KMS-11 (cell line): ENCODE measurements around the gene UNKL.

Source experiments
- H2AFZ ChIP-seq: fragments of 200-600 bp; sonication (generic); 2 replicates; pipeline ENCODE4 v1.6.1; 2016; ENCODE audit warnings: antibody characterized with exemption, mixed run types, low read depth
- H3K27ac ChIP-seq: fragments of 200-600 bp; sonication (generic); 2 replicates; pipeline ENCODE4 v1.6.1; 2016; ENCODE audit warnings: mild to moderate bottlenecking, mixed run types
- H3K27me3 ChIP-seq: fragments of 200-600 bp; sonication (generic); 2 replicates; pipeline ENCODE4 v1.6.1; 2017; ENCODE audit warnings: mild to moderate bottlenecking, low read depth, mixed run types, moderate library complexity; ENCODE audit not compliant: insufficient read depth
- H3K36me3 ChIP-seq: fragments of 200-600 bp; sonication (generic); 2 replicates; pipeline ENCODE4 v1.6.1; 2017; ENCODE audit warnings: mild to moderate bottlenecking, mixed run types; ENCODE audit not compliant: insufficient read depth
- H3K4me1 ChIP-seq: fragments of 200-600 bp; sonication (generic); 2 replicates; pipeline ENCODE4 v1.6.1; 2016; ENCODE audit warnings: mild to moderate bottlenecking, low read depth, mixed run types; ENCODE audit not compliant: poor library complexity, severe bottlenecking
- H3K4me2 ChIP-seq: fragments of 200-600 bp; sonication (generic); 2 replicates; pipeline ENCODE4 v1.7.0; 2016; ENCODE audit warnings: mild to moderate bottlenecking, mixed run types
- H3K4me3 ChIP-seq: fragments of 200-600 bp; sonication (generic); IDR thresholded peaks from 2 replicates; pipeline ENCODE4 v1.6.1; 2017; ENCODE audit warnings: low read depth, low read length, mixed read lengths; ENCODE audit not compliant: insufficient read depth
- H3K79me2 ChIP-seq: fragments of 200-600 bp; sonication (generic); 2 replicates; pipeline ENCODE4 v1.6.1; 2016; ENCODE audit warnings: low read depth, mixed run types; ENCODE audit not compliant: insufficient read depth
- H3K9ac ChIP-seq: fragments of 200-600 bp; sonication (generic); 2 replicates; pipeline ENCODE4 v1.6.1; 2016; ENCODE audit warnings: mild to moderate bottlenecking, mixed run types
- H4K20me1 ChIP-seq: fragments of 200-600 bp; sonication (generic); 2 replicates; pipeline ENCODE4 v1.6.1; 2016; ENCODE audit warnings: mild to moderate bottlenecking, mixed run types; ENCODE audit not compliant: insufficient read depth
- TF ChIP-seq, protein P1 (sequence below): fragments of 200-600 bp; sonication (generic); conservative IDR thresholded peaks from 2 replicates; pipeline ENCODE4 v1.6.1; 2017; ENCODE audit warnings: low read depth, mild to moderate bottlenecking, antibody characterized with exemption, low read length, moderate library complexity, mixed read lengths

Gene UNKL

DNA sequence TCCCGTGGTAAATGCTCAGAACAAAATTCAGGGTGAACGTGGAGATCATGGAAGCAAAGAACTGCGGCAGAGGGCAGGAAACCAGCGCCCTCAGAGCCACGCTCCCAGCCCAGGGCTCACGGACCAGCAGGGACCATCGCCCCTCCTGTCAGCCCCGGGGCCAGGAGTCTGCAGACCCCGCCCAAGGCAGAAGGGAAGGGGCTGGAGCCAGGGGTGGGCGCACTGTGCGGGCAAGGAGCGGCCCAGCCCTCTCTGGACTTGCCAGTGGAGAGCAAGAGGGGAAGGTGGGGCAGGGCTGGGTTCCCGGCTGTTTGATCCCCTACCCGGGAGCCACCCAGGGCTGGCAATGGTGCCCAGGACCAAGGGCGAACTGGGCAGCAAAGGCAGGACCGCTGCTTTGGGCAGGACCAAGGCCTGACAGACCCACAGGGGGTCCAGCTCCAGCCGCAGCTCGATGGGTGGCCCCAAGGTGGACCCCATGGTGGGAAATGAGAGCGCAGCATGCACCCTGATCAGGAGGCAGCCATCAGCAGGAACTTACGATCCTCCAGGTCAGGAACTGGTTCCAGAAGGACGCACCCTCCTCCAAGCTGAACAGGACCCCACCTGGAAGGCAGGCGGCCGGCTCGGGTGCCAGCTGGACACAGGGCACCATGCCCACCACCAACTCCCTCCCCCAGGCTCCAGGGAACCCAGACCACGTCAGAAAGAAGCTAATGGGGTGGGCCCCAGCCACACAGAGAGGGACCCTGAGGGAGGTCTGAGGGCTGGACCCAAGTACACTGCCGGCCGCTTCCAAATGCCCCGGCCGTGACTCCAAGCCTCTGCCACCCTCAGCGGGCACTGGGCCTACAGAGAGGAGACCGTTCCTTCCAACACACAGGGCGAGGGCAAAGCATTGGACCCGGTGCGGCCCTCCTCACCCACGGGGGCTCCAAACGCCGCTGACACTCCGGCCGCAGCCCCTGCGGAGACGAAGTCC, 41.0 kb upstream of the UNKL start:
- H3K79me2 ChIP-seq = no peaks in the 10 kb centered on the region
- H2AFZ ChIP-seq = no peak overlapping the region
- no peaks in the 10 kb centered on the region for H3K27me3 ChIP-seq
- H3K27ac ChIP-seq = no peak overlapping the region
- H4K20me1 ChIP-seq = no peaks in the 10 kb centered on the region
- no peaks in the 10 kb centered on the region for H3K36me3 ChIP-seq
- H3K4me3 ChIP-seq = no peak overlapping the region
- H3K4me2 ChIP-seq = no peak overlapping the region
- TF ChIP-seq, protein P1, sequence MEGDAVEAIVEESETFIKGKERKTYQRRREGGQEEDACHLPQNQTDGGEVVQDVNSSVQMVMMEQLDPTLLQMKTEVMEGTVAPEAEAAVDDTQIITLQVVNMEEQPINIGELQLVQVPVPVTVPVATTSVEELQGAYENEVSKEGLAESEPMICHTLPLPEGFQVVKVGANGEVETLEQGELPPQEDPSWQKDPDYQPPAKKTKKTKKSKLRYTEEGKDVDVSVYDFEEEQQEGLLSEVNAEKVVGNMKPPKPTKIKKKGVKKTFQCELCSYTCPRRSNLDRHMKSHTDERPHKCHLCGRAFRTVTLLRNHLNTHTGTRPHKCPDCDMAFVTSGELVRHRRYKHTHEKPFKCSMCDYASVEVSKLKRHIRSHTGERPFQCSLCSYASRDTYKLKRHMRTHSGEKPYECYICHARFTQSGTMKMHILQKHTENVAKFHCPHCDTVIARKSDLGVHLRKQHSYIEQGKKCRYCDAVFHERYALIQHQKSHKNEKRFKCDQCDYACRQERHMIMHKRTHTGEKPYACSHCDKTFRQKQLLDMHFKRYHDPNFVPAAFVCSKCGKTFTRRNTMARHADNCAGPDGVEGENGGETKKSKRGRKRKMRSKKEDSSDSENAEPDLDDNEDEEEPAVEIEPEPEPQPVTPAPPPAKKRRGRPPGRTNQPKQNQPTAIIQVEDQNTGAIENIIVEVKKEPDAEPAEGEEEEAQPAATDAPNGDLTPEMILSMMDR = no peak
- H3K4me1 ChIP-seq = no peaks in the 10 kb centered on the region
- H3K9ac ChIP-seq = no peak overlapping the region

DNA sequence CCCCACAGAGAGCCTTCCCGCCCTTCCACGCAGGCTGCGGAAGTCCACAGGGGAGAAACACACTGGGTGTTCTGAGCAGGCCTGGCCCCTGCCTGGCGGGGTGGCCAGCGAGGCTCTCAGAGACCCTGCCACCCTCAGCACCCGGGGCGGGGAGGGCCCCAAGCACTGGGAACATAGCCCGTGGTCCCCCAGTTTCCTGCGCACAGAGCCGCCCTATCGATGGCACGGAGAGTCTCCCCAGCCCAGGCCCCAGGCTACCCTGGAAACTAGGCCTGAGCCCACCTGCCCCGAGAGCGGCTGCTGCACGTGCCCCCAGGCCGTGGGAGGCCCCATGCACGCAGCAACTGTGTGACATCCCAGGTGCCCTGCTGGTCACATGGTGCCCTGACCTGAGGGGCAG, 40.1 kb upstream of the UNKL start:
- H3K9ac ChIP-seq = no peak overlapping the region
- no peaks in the 10 kb centered on the region for H3K27me3 ChIP-seq
- no peaks in the 10 kb centered on the region for H3K4me1 ChIP-seq
- no peak overlapping the region for H3K4me3 ChIP-seq
- no peak overlapping the region for H2AFZ ChIP-seq
- H3K4me2 ChIP-seq = no peak overlapping the region
- no peaks in the 10 kb centered on the region for H3K79me2 ChIP-seq
- H3K36me3 ChIP-seq = no peaks in the 10 kb centered on the region
- H4K20me1 ChIP-seq = no peaks in the 10 kb centered on the region
- TF ChIP-seq, protein P1 = no peak
- H3K27ac ChIP-seq = no peak overlapping the region

- Histone ChIP-seq H3K4me1 (no peaks in the 10 kb centered on the region), H3K36me3 (no peaks in the 10 kb centered on the region), H3K27me3 (no peaks in the 10 kb centered on the region), H3K27ac (no peak overlapping the region), H2AFZ (no peak overlapping the region), H3K4me2 (no peak overlapping the region), H3K9ac (no peak overlapping the region), H3K79me2 (no peaks in the 10 kb centered on the region), H3K4me3 (no peak overlapping the region), H4K20me1 (no peaks in the 10 kb centered on the region)
- TF ChIP-seq, protein P1 = no peak
Observed at GRCh38 chr16:1453316-1453715, 38.8 kb upstream of the UNKL start.

GRCh38 chr16:1452530-1452929, 38.0 kb upstream of the UNKL start:
- Histone ChIP-seq H3K36me3 (no peaks in the 10 kb centered on the region), H4K20me1 (no peaks in the 10 kb centered on the region), H3K27ac (no peak overlapping the region), H3K4me3 (no peak overlapping the region), H3K79me2 (no peaks in the 10 kb centered on the region), H3K4me1 (no peaks in the 10 kb centered on the region), H2AFZ (no peak overlapping the region), H3K9ac (no peak overlapping the region), H3K27me3 (no peaks in the 10 kb centered on the region), H3K4me2 (no peak overlapping the region)
- TF ChIP-seq, protein P1 = no peak
